ENCODE measurements around the gene RPUSD4. TPM values are rescaled to one million over a fixed set of nuclear protein-coding genes. Genes with fewer than 3 reads are reported as not detected.

RPUSD4 gene
- total RNA-seq, 1 experiment from 2014 or later = 42.9 TPM

- Histone ChIP-seq H3K18ac (ENCODE audit: insufficient read length, low read depth, low read length) (no peak overlapping the region), H4K8ac (replicated peaks; ENCODE audit: insufficient read length, low read depth, low read length) (no peak overlapping the region), H2AFZ (ENCODE audit: low read length) (no peak overlapping the region), H2BK5ac (ENCODE audit: insufficient read length, low read length) (no peak overlapping the region), H4K20me1 (ENCODE audit: control insufficient read depth, insufficient read depth, insufficient read length) (no peaks in the 10 kb centered on the region), H3K9me3 (ENCODE audit: control insufficient read depth, low read depth, low read length) (no peaks in the 10 kb centered on the region), H3K23ac (ENCODE audit: insufficient read length, low read depth, low read length) (no peak overlapping the region), H3K4ac (ENCODE audit: low read depth, low read length) (no peak overlapping the region), H3K4me2 (ENCODE audit: insufficient read depth, insufficient read length, low read length) (no peak overlapping the region), H2BK15ac (ENCODE audit: low read depth, low read length) (no peak overlapping the region), H2BK12ac (ENCODE audit: insufficient read length, low read depth, low read length) (no peak overlapping the region), H3K56ac (ENCODE audit: insufficient read length, low read depth, low read length) (no peak overlapping the region), H3T11ph (ENCODE audit: low read length) (no peak overlapping the region), H3K27me3 (ENCODE audit: insufficient read depth, low read length) (no peaks in the 10 kb centered on the region), H4K91ac (ENCODE audit: insufficient read length, low read depth, low read length) (no peak overlapping the region), H3K4me1 (ENCODE audit: insufficient read depth, low read length) (peaks cover 4% of the 10 kb centered on the region; the same call in 1 of the 2 replicates), H3K79me2 (ENCODE audit: insufficient read depth, low read length) (no peaks in the 10 kb centered on the region), H3K23me2 (ENCODE audit: insufficient read length, low read depth, low read length, poor library complexity, severe bottlenecking) (no peaks in the 10 kb centered on the region), H4K5ac (ENCODE audit: insufficient read length, low read depth, low read length) (no peak overlapping the region), H3K9ac (ENCODE audit: extremely low read depth, insufficient read length, low read length) (no peak overlapping the region), H3K79me1 (ENCODE audit: insufficient read depth, low read depth, low read length, poor library complexity, severe bottlenecking) (no peaks in the 10 kb centered on the region), H2BK120ac (ENCODE audit: low read depth, low read length, poor library complexity, severe bottlenecking) (no peak overlapping the region), H2BK20ac (ENCODE audit: low read depth, low read length, poor library complexity, severe bottlenecking) (no peak overlapping the region), H3K14ac (ENCODE audit: insufficient read depth, low read length) (no peak overlapping the region; the same call in 1 of the 2 replicates), H3K27ac (ENCODE audit: insufficient read length, low read depth, low read length) (no peak overlapping the region), H2AK5ac (ENCODE audit: insufficient read length, low read length) (no peak overlapping the region)
- no peak for DNase-seq
- Mint-ChIP-seq H3K36me3 (ENCODE audit: insufficient read depth in 1 of 3, low read depth in 3 of 3) (no peaks in the 10 kb centered on the region), H3K9me3 (no peaks in the 10 kb centered on the region), H3K27ac (no peak overlapping the region), H3K4me3 (no peak overlapping the region), H3K27me3 (ENCODE audit: low read depth) (peaks cover 2% of the 10 kb centered on the region; the same call in 1 of the 2 replicates), H3K4me1 (peaks cover 31 to 36% of the 10 kb centered on the region in 2 experiments)
- no CpG with 5 or more reads among the region's 8 CpGs for WGBS (ENCODE audit: extremely low coverage, insufficient read length, low lambda C conversion rate)
- no peak for TF ChIP-seq CTCF (conservative IDR thresholded peaks at IDR 0.05)
Observed at GRCh38 chr11:126158054-126158791, 53.2 kb downstream of the RPUSD4 start.
